Spleen (tissue), 7 donors: ENCODE data around the gene RHBDD1.

Source experiments
- CTCF ChIP-seq, 11 experiments: fragments of 200-600 bp in 7 of 11; fragments of 450-650 bp in 4 of 11; sonication (generic) in 4 of 11; IDR thresholded peaks in 8 of 11; conservative IDR thresholded peaks in 3 of 11; 1 replicate in 7 of 11; 2 replicates in 4 of 11; pipeline versions ENCODE4 v1.4.0 to v1.8.0; 2016 to 2021; ENCODE audit warnings: antibody characterized with exemption in 11 of 11, inconsistent platforms in 4 of 11, mild to moderate bottlenecking in 1 of 11
- POLR2AphosphoS5 ChIP-seq, 3 donors: sonication (generic); formaldehyde crosslinking; IDR thresholded peaks; one replicate each; pipeline ENCODE4 v1.5.1; 2017; ENCODE audit warnings: antibody characterized with exemption in 3 of 3
- donor health status: DM: no; HTN: no; CAD: no; lungs with moderate emphysema.
- donor health status: DM: no; HTN: no; CAD: no.
- donor health status: DM: no; HTN: no; CAD: no.

- no peak for TF ChIP-seq CTCF (IDR thresholded peaks at IDR 0.05 in 8 of 11, conservative IDR thresholded peaks at IDR 0.05 in 3 of 11)
- no peak for TF ChIP-seq POLR2AphosphoS5 (IDR thresholded peaks at IDR 0.05)
These were observed 163.8 kb downstream of the RHBDD1 start for GRCh38 chr2:226999661-227000060.
